SKM-1 treated with dmso at 0.1 percent for 144 hours (cell line): ENCODE measurements around the gene TRIM33.
"Not testable (repeated sequence)": the region's sequence is repeated elsewhere in the genome, so short reads cannot be mapped to it uniquely, and the experiment has no call there.

Experiments
- DNase-seq: peaks from one replicate; lab custom pipeline; 2025; ENCODE audit not compliant: unreplicated experiment; lab: John Stamatoyannopoulos, UW

Gene TRIM33

GRCh38 chr1:114510274-114511031 lies 550 bp downstream of the TRIM33 start:
- peak; percentile 73 for DNase-seq

GRCh38 chr1:114509596-114510273 lies 1.3 kb downstream of the TRIM33 start:
- no peak for DNase-seq

- no peak for DNase-seq
These were observed 2.6 kb downstream of the TRIM33 start for GRCh38 chr1:114508386-114508898.

GRCh38 chr1:114507513-114507912 lies 3.5 kb downstream of the TRIM33 start:
- DNase-seq, result no peak

- DNase-seq, result no peak
These were observed 5.8 kb downstream of the TRIM33 start for GRCh38 chr1:114505148-114505561.

GRCh38 chr1:114503916-114504422 lies 7.0 kb downstream of the TRIM33 start:
- no peak for DNase-seq

GRCh38 chr1:114502080-114502479 lies 8.9 kb downstream of the TRIM33 start:
- DNase-seq, result no peak

GRCh38 chr1:114499478-114499877 lies 11.5 kb downstream of the TRIM33 start:
- DNase-seq, result no peak

- DNase-seq, result no peak
These were observed 14.9 kb downstream of the TRIM33 start for GRCh38 chr1:114496089-114496488.

- no peak for DNase-seq
These were observed 15.5 kb downstream of the TRIM33 start for GRCh38 chr1:114495486-114495885.

- DNase-seq, result no peak
These were observed 18.0 kb downstream of the TRIM33 start for GRCh38 chr1:114492978-114493377.

GRCh38 chr1:114490274-114490693 lies 20.7 kb downstream of the TRIM33 start:
- DNase-seq, result no peak

- DNase-seq, result no peak
These were observed 22.3 kb downstream of the TRIM33 start for GRCh38 chr1:114488739-114489138.

GRCh38 chr1:114485286-114485685 lies 25.7 kb downstream of the TRIM33 start:
- DNase-seq, result no peak

GRCh38 chr1:114482585-114482984 lies 28.4 kb downstream of the TRIM33 start:
- DNase-seq, result peak; percentile 89

GRCh38 chr1:114479636-114480035 lies 31.4 kb downstream of the TRIM33 start:
- DNase-seq, result not testable (repeated sequence)

GRCh38 chr1:114479134-114479533 lies 31.9 kb downstream of the TRIM33 start:
- DNase-seq, result no peak

- DNase-seq, result no peak
These were observed 37.2 kb downstream of the TRIM33 start for GRCh38 chr1:114473796-114474195.

GRCh38 chr1:114472408-114472807 lies 38.6 kb downstream of the TRIM33 start:
- no peak for DNase-seq

- no peak for DNase-seq
These were observed 40.3 kb downstream of the TRIM33 start for GRCh38 chr1:114470681-114471080.

- DNase-seq, result no peak
These were observed 42.1 kb downstream of the TRIM33 start for GRCh38 chr1:114468710-114469468.
